Cerebellar nuclear complex (tissue), 1 donor: Measurements from ENCODE around the gene HERPUD1.
"Not testable (repeated sequence)": the region's sequence is repeated elsewhere in the genome, so short reads cannot be mapped to it uniquely, and the experiment has no call there.

Experiments used
- DNase-seq, 2 experiments: peaks; one replicate each; lab custom pipeline; 2025; lab: John Stamatoyannopoulos, UW

The HERPUD1 gene

DNA sequence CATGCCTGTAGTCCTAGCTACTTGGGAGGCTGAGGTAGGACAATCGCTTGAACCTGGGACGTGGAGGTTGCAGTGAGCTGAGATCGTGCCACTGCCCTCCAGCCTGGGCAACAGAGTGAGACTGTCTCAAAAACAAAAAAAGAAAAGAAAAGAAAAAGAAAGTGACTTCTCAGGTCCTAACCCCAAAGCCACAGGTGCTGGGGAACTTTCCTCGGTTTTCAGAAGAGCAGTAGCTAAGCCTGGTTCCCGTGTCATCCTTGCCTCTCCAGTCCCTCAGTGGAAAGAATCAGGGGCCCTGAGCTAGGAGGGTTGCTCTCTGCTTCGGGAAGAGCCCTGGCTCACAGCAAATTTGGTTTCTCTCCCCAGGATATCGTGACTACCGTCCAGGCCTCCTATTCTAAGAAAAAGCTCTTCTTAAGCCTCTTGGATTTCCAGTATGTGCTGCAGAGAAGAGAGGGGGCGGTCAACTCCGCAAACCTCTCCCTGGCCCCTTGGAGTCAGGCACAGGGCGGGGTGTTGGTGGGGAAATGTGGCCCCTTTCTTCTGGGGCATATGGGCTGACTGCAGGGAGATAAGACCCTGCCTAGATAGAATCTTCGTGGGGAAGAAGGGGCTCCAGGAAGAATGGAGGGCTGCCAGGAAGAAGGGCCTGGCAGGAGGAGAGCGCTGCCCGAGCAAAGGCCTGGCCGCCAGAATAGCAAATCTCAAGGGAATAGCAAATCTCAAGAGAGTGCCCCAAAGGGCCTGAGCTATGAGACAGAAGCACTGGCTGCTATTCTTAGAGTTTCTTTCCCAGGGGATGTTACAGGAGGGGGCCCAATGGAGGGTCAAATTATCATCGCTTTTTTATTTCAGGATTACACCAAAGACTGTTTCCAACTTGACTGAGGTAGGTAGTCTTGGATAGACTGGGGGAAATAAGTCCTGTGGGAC, 49.1 kb downstream of the HERPUD1 start:
- no peak for DNase-seq

DNA sequence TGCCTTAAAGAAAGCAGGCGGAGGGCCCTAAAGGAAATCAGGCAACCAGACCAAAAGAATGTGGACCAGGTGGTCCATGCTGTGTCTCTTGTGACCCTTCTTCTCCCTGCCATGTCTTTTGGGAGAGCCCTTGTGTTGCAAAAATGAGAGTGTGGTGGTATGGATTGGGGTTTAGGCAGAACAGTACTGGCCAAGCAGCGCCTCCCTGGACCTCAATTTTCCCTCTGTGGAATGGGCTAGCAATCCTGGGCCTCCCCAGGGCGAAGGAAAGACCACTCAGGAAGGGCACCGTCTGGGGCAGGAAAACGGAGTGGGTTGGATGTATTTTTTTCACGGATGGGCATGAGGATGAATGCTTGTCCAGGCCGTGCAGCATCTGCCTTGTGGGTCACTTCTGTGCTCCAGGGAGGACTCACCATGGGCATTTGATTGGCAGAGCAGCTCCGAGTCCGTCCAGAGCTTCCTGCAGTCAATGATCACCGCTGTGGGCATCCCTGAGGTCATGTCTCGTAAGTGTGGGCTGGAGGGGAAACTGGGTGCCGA, 49.9 kb downstream of the HERPUD1 start:
- no peak for DNase-seq

DNA sequence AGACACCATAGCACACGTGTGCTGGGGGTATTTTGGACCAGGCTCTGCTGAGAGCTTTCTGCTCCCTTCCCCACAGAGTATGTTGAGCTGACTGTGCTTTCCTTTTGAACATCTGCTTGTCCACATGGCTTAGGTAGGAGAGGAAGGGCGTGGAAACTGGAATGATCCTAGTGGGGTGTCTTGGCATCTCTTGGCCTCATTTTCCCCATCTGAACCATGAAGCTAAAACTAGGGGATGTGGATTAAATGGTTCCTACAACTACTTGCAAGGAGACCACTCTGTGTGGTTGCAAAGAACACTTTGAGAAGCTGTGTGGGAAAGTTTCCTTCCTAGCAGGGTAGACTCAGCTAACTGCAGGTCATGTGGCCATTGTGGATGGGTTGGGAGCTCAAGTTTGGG, 50.8 kb downstream of the HERPUD1 start:
- no peak for DNase-seq

DNA sequence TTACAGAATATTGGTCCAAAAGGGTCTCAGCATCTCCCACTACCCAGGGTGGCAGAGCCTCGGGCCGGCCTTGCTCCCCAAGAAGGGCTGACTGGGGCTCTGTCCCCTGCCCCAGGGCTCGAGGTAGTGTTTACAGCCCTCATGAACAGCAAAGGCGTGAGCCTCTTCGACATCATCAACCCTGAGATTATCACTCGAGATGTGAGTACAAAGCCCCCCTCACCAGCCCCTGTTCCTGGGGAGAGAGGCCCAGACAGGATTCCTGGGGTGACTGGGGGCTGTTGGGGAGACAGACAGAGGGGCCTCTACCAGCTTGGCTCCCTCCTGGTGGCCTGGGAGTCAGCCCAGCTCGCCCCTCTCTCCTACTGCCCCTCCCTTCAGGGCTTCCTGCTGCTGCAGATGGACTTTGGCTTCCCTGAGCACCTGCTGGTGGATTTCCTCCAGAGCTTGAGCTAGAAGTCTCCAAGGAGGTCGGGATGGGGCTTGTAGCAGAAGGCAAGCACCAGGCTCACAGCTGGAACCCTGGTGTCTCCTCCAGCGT, 51.3 kb downstream of the HERPUD1 start:
- no peak for DNase-seq

DNA sequence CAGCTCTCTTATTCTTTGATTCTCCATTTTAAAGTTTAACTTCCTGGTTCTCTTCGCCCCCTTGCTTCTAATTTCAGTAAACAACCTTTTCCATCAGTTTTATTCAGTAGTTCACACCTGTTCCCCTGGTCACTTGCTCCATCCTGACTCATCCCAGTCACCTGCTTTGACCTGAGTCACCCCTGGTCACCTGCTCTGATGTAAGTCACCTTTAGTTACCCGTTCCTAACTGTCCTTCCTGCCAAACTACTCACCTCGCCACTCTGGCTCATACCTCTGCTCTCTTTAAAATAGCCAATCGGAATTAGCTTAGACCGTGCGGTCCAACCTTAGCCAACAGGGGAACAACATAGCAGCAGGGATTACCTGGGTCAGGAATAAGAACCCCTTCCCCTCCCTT, 52.7 kb downstream of the HERPUD1 start:
- no peak for DNase-seq

DNA sequence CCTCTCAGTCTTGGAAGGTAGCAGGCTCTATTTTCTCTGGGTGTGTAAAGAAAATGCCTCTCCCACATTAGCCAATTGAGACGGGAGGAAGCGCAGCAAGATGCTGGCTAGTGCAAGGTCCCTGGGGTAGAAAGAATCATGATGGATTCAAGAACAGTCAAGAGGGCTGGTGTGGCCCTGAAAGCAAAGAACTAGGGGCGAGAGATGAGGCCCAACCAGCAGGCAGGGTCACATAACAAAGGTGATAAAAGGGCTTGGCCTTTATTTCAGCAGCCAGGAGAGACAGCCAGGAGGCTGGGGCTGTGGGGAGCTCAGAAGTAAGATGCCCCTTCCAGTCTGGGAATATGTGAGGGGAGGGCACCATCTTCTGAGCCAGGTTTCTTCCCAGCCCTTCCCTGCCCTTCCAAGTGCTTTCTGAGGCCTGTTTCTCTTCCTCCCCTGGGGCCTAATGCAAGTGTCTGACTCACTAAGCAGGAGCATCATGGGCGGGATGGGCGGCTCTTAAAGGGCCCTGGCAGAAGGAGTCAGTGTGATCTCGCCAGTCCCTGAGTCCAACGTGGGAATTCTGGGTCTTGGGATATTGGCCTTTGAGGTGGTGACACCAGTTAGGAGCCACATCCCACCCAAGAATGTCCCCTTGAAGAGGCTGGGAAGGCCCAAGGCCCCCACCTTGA, 53.5 kb downstream of the HERPUD1 start:
- DNase-seq = no peak

DNA sequence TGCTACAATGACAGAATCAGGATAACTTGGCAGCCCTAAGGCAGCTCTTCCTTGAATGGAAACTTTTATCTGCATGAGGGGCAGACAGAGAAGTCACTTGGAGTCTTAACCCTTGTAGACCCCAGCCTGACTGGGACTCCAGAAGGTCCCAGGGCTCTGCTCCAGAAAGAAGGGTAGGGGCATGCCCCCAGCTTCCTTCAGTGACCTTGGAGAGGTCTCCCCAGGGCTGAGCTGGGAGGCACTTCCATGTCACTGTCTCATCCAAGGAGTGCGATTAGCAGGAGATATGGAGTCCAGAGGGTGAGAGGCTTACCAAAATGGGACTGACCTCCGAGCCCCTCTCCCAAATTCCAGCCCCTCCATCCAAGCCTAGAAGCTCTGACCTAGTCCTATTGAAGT, 54.0 kb downstream of the HERPUD1 start:
- no peak for DNase-seq

DNA sequence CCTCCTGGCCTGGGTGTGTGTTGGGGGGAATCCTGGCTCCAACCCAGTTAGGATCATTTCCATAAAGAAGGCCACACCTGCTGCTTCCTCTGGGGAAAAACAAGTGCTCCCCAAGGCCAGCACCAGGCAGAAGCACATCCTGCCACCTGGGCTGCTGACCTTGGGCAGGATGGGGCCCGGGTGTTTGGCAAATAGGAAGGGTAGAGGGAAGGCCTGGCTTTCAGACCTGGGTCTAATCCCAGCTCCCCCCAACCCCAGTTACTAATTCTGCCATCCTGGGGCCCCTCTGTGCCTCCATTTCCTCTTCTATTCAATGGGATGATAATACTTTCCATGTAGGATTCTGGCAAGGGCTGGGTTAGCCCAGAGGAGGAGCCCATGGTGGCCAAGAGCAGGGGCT, 54.4 kb downstream of the HERPUD1 start:
- no peak for DNase-seq

DNA sequence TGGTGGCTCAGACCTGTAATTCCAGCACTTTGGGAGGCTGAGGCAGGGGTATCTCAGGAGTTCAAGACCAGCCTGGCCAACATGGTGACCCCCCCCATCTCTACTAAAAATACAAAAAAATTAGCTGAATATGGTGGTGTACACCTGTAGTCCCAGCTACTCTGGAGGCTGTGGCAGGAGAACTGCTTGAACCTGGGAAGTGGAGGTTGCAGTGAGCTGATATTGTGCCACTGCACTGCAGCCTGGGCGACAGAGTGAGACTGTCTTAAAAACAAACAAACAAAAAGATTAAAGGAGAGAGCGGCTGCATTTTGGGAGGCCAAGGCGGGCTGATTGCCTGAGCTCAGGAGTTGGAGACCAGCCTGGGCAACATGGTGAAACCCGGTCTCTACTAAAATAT, 55.0 kb downstream of the HERPUD1 start:
- not testable (repeated sequence) for DNase-seq

DNA sequence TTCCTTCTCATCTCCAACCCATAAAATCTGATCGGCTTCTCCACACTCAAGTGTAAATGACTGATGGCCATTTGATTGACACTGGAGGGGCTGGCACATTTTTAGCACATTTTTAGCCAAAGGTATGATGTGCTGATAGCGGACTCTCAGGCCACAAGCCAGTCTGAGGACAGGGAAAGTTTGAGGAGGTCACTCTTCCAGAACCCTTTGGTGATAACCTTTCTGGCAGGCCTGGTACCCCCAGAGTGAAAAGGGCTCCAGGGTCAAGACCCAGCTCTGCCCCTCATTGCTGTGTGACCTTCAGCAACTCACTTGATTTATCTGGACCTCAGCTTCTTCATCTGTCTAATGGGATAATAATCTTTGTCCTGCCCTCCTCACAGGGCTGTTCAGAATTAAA, 55.8 kb downstream of the HERPUD1 start:
- DNase-seq = no peak

DNA sequence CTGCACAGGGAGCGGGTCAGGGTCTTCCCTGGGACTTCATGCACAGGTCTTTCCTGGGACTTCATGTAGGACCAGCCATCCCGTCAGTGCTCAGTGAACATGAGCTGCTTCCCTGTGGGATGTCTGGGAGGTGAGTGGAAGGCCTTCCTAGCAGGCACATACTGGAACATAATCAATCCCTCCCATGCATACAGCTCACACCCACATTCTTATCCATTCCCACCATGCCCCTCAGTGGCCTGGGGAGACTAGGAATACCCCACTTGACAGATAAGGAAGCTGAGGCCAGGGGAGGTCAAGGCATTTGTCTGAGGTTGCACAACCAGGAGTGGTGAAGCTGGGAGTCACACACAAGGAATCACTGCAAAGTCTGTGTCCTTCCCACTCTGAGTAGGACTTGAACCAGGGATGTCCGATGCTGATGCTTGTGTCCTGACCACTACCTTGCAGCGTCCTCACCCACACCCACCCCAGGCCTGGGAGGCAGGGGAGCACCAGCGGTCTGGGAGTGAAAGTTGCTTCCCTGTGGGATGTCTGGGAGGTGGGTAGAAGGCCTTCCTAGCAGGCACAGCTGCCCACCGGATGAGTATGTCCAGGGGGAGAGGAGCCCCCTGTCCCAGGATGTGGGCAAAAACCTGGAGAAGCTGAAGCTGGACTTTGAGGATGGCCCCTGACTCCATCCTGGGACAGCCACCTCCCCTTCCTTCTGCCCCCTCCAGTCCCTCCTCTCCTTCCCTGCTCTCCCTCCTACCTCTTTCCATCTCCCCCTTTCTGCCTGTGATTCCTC, 56.4 kb downstream of the HERPUD1 start:
- no peak for DNase-seq

DNA sequence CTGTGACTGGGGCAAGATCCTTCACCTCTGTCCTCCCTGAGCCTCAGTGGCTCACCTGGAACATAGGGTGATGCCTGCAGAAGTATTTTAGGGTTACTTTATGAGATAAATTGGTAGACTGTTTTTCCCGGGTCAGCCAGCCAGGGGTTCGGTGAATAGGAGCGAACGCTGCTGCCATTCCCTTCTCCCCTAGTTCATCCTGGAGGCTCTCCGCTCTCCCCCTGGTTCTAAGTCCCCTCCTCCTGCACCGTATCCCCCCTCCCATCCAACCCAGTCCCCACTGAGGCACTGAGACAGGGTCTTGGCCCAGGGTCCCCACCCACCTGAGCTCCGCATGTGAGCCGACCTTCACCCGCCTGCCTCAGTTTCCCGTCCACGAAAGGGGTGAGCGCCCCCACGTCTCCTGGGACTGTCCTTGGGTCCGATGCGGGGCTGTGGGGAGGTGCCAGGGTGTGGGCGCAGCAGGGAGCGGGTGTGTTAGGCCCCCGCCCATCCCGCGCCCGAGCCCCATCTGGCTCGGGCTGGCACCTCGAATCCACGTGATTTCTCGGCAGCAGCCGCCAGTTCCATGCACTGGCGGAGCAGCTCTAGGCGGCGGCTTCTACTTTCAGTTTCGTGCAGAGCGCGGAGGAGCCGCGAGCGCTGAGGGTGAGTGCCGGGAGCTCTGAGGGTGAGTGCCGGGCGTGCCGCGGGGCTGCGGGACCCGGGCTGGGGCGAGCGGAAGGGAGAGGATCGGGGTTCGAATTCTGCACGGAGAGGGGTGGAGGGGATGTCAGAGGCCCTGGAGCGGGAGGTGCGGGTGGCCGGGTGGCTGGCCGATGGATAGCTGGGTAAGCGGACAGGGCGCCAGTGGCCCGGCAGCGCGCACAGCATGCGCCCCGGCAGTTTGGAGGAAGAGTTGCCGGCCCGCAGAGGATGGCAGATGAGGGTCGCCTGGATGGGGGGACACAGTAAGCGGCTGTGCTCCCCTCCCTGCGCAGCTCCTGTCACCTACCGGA, 57.3 kb downstream of the HERPUD1 start, which contains the start of gene NLRC5:
Gene NLRC5, plus strand, starts transcription at position 610 of the 998 bp plus-strand sequence. CDS start 31,156 bp downstream, outside the sequence.
- no peak for DNase-seq

DNA sequence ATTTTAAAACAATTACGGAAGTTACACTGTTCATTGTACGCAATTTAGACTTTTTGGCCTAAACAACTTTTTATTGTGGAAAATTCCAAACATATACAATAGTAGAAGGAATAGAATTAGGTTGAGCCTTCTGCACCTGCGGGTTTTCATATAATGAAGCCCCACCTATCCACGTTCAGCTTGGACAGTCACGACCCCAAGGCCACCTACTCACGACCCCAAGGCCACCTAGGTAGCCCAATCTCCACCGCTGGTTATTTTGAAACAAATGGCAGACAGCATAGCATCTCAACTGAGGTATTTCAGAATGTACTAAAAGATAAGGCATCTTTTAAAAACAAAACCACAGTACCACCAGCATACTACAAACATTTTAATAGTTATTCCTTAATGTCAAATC, 58.0 kb downstream of the HERPUD1 start:
- DNase-seq = no peak

DNA sequence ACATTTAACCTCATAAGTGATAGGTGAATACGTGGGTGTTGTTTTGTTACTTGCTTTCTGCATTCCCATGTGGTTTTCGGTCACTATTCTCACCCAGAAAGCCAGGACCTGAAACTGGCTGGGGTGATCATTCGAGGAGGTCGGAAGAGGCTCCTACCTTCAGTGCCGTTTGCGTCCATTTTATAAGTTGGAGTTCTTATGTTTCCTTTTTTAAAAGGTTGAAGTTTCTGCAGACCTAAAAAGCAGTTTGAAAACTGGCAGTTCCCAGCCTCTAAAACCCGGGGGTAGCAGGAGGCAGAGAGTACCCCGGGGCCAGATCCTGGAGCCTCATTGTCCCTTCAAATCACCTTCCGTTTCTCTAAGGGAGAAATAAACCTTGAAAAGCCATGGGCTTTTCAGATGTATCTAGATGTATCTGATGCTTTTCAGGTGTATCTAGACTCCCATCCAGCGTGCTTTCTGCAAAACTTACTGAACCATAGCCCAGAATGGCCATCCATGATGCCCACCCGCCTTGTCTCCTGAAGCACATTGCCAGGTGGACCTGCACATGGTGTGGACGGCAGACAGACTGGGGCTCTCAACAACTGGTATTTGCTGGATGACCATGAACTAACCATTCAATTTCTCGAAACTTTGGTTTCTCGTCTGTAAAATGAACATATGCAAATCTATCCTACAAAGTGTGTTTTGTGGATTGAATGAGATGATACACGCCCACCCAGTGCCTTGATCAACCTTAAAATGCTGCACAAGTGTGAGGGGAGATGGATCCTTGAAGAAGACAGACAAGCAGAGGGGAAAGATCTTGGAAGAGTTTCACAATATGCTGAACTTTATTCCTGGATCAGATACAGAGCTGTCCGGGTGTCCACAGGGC, 58.7 kb downstream of the HERPUD1 start:
- DNase-seq = no peak

DNA sequence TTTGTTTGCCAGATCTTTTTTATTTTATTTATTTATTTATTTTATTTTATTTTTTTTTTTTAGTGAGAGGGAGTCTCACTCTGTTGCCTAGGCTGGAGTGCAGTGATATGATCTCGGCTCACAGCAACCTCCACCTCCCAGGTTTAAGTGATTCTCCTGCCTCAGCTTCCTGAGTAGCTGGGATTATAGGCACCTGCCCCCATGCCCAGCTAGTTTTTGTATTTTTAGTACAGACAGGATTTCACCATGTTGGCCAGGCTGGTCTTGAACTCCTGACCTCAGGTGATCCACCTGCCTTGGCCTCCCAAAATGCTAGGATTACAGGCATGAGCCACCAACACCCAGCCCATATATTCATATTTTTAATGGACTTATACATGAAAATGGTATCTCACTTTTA, 60.5 kb downstream of the HERPUD1 start:
- not testable (repeated sequence) for DNase-seq

DNA sequence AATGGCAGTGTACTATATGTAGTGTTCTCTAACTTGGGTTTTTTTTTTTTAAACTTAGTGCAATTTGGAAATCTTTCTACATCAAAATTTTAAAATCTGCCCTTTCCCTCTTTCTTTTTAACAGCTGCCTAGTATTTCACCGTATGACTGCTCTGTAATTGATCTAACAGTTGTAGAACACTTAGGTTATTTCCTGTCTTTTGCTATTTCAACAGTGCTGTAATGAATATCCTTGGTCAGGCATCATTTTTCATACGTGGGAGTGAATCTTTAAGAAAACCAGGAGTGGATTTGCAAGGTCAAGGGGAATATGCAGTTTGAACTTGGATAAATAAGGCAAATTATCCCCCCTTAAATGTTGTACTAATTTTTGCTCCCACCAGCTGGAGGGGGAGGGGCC, 61.3 kb downstream of the HERPUD1 start:
- no peak for DNase-seq

DNA sequence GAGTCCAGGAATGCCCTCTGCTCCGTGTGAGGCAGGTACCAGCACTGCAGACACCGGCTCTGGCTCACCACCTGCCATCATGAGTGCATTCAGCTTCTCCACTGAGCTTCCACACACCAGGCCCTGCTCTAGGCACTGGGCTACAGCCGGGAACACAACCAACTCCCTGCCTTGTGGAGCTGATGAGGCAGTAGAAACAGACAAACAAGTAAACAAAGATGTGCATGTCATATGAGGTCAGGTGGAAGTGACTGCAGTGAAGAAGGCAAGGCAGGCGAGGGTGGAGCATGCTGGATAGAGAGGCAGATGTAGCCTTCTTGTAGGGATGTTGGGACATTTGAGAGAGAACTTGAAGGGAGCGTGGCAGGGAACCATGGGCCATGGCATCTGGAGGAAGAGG, 62.4 kb downstream of the HERPUD1 start:
- DNase-seq = no peak
